H1 (cell line): Measurements from ENCODE around the gene VIPR2.

ENCODE experiments used
- CBX5 ChIP-seq: fragments of 300-800, 300-1000 bp; sonication (generic); IDR thresholded peaks from 2 replicates; pipeline ENCODE4 v1.7.1; 2016; ENCODE audit warnings: antibody characterized with exemption, low read length, low read depth
- CTCF ChIP-seq, 3 experiments: IDR thresholded peaks; 1 replicate in 2 of 3; 2 replicates in 1 of 3; pipeline versions ENCODE4 v1.5.1 to v1.6.1; 2011; ENCODE audit warnings: low read length in 3 of 3, mild to moderate bottlenecking in 3 of 3, inconsistent platforms in 2 of 3, low read depth in 1 of 3, moderate library complexity in 1 of 3; ENCODE audit not compliant: insufficient read depth in 1 of 3; ENCODE audit errors: control extremely low read depth in 1 of 3
- EZH2 ChIP-seq: fragments of 200-600 bp; sonication (generic); IDR thresholded peaks from 2 replicates; pipeline ENCODE4 v1.7.1; 2012; ENCODE audit warnings: low read depth, mild to moderate bottlenecking, moderate library complexity, low read length, inconsistent platforms; ENCODE audit not compliant: severe bottlenecking
- POLR2A ChIP-seq, 2 experiments: IDR thresholded peaks; 1 replicate in 1 of 2; 2 replicates in 1 of 2; pipeline ENCODE4 v1.6.1; 2011; ENCODE audit warnings: low read depth in 2 of 2, low read length in 2 of 2, mild to moderate bottlenecking in 2 of 2; ENCODE audit errors: control extremely low read depth in 1 of 2
- SIN3A ChIP-seq, 2 experiments: IDR thresholded peaks in 1 of 2; conservative IDR thresholded peaks in 1 of 2; 2 replicates each; pipeline ENCODE4 v1.6.1; 2011 to 2012; ENCODE audit warnings: low read length in 2 of 2, improper control_type of control experiment in 1 of 2, low read depth in 1 of 2, mild to moderate bottlenecking in 1 of 2
- SP4 ChIP-seq: IDR thresholded peaks from 2 replicates; pipeline ENCODE4 v1.6.1; 2012; ENCODE audit warnings: low read length, inconsistent platforms
- ZNF274 ChIP-seq: IDR thresholded peaks from 2 replicates; pipeline ENCODE4 v1.7.0; 2012; ENCODE audit warnings: low read length, borderline replicate concordance; ENCODE audit errors: extremely low read depth

- TF ChIP-seq ZNF274 (no peak), CTCF (IDR thresholded peaks at IDR 0.05; ENCODE audit: control extremely low read depth in 1 of 3, insufficient read depth in 1 of 3, low read depth in 1 of 3, low read length in 3 of 3) (no peak), CBX5 (no peak), SIN3A (conservative IDR thresholded peaks at IDR 0.05 in 1 of 2, IDR thresholded peaks at IDR 0.05 in 1 of 2; ENCODE audit: low read depth in 1 of 2, low read length in 2 of 2) (no peak), EZH2 (no peak), POLR2A (IDR thresholded peaks at IDR 0.05; ENCODE audit: control extremely low read depth in 1 of 2, low read depth in 2 of 2, low read length in 2 of 2) (no peak), SP4 (no peak)
These were observed 83.5 kb downstream of the VIPR2 start for GRCh38 chr7:159061209-159061608.
